ENCODE measurements around the gene TBL1X. TPM values are rescaled to one million over a fixed set of nuclear protein-coding genes. Genes with fewer than 3 reads are reported as not detected.

The TBL1X gene
- total and polyA plus RNA-seq, 2 donors (not counting 1 experiment from before 2014, with no cell fraction given), result 8.8 to 65.1 TPM

DNA sequence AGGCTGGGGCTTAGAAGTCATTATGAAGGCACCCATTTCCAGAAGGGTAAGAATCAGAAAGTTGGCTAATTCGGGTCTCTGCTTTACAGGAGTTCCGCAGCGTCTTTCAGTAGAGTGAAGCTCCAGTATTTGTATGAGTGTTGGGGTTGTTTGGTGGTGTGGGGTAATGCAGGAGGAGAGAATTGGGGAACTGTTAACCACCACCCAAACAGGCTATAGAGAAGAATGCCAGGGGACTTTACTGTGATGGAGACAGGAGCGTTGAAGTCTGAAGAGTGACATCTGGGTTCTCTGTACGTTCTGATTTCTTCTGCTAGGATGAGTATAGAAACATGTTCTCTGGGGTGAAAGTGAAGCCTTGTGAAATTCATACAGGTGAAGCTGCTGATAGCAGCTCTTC lies 96.3 kb downstream of the TBL1X start:
- peaks cover 33% of the 10 kb centered on the region for H3K4me1 Mint-ChIP-seq
- CTCF ChIA-PET, result no interaction called here
- H3K36me3 ChIP-seq (replicated peaks in 1 of 2; ENCODE audit: control extremely low read depth in 1 of 2, control insufficient read depth in 1 of 2, extremely low read depth in 1 of 2, insufficient read depth in 2 of 2, low read length in 1 of 2), result no peaks in the 10 kb centered on the region

DNA sequence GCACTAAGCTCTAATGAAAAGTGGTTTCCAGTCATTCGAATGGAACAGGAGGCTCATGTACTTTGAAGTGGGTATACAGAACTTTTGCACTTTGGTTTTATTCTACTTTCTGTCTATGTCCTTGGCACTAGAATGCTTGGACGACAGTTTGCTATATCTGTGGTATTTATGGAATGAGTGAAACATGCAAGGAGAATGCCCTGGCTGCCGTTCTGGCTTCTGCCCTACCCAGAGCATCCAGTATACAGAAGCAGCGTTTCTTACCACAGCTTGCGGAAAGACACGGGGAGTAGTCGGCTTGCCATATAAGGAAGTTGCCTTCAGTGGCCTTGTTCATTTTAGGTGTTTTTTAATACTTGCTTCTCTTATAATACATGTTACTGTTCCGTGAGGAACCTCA lies 98.0 kb downstream of the TBL1X start:
- DNase-seq (no peak), ATAC-seq (ENCODE audit: low read depth) (no peak)
- TF ChIP-seq, protein P1, sequence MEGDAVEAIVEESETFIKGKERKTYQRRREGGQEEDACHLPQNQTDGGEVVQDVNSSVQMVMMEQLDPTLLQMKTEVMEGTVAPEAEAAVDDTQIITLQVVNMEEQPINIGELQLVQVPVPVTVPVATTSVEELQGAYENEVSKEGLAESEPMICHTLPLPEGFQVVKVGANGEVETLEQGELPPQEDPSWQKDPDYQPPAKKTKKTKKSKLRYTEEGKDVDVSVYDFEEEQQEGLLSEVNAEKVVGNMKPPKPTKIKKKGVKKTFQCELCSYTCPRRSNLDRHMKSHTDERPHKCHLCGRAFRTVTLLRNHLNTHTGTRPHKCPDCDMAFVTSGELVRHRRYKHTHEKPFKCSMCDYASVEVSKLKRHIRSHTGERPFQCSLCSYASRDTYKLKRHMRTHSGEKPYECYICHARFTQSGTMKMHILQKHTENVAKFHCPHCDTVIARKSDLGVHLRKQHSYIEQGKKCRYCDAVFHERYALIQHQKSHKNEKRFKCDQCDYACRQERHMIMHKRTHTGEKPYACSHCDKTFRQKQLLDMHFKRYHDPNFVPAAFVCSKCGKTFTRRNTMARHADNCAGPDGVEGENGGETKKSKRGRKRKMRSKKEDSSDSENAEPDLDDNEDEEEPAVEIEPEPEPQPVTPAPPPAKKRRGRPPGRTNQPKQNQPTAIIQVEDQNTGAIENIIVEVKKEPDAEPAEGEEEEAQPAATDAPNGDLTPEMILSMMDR (IDR thresholded peaks at IDR 0.05), result no peak
- no peak for TF ChIP-seq EZH2 (IDR thresholded peaks at IDR 0.05; ENCODE audit: borderline replicate concordance, insufficient read depth, low read depth, low read length, poor library complexity, severe bottlenecking)
- no peaks in the 10 kb centered on the region for H3K36me3 ChIP-seq (replicated peaks in 1 of 2; ENCODE audit: control extremely low read depth in 1 of 2, control insufficient read depth in 1 of 2, extremely low read depth in 1 of 2, insufficient read depth in 2 of 2, low read length in 1 of 2)
- no CpG with 5 or more reads among the region's 8 CpGs for WGBS (ENCODE audit: insufficient coverage)
- no peaks in the 10 kb centered on the region for H3K9me3 ChIP-seq (ENCODE audit: control extremely low read depth in 1 of 3, control insufficient read depth in 2 of 3, insufficient read depth in 1 of 3, low read length in 2 of 3)
- no peaks in the 10 kb centered on the region for H3K27me3 ChIP-seq (replicated peaks in 1 of 4; ENCODE audit: control extremely low read depth in 1 of 4, control insufficient read depth in 3 of 4, insufficient read depth in 4 of 4, low read length in 3 of 4)
- H3K9me3 Mint-ChIP-seq (ENCODE audit: insufficient read depth), result no peaks in the 10 kb centered on the region
- H3K27ac Mint-ChIP-seq, result no peak overlapping the region
- peaks cover 6% of the 10 kb centered on the region for H4K20me1 ChIP-seq (ENCODE audit: control insufficient read depth, insufficient read depth, low read length, poor library complexity, severe bottlenecking)
- POLR2A ChIA-PET, result no interaction called here
- no peak overlapping the region for H3K4me3 ChIP-seq (ENCODE audit: control extremely low read depth in 1 of 5, extremely low read depth in 1 of 5, insufficient read depth in 1 of 5, low read depth in 2 of 5, low read length in 4 of 5)
- H3K4me2 ChIP-seq (replicated peaks; ENCODE audit: low read depth, low read length, poor library complexity, severe bottlenecking), result no peak overlapping the region
- peaks cover 24% of the 10 kb centered on the region for H3K4me1 Mint-ChIP-seq
- no peaks in the 10 kb centered on the region for H3K27me3 Mint-ChIP-seq
- no peak overlapping the region for H2AFZ ChIP-seq (ENCODE audit: insufficient read depth, low read depth, low read length, poor library complexity, severe bottlenecking)
- H3K79me2 ChIP-seq (ENCODE audit: control insufficient read depth, insufficient read depth, low read length), result peaks cover 37% of the 10 kb centered on the region
- no peak overlapping the region for H3K4me3 Mint-ChIP-seq
- CTCF ChIA-PET, result no interaction called here
- peaks cover 15 to 26% of the 10 kb centered on the region in 2 donors for H3K4me1 ChIP-seq (ENCODE audit: control insufficient read depth in 2 of 2, insufficient read depth in 2 of 2, low read length in 2 of 2)
- no peak overlapping the region for H3K27ac ChIP-seq (ENCODE audit: low read length in 2 of 2)
- intact Hi-C loops (cut with micrococcal nuclease), result no loop called here
- no peak overlapping the region for H3K9ac ChIP-seq (ENCODE audit: low read length)

More for the DNA sequence above, 96.3 kb downstream of the TBL1X start:
- 100% methylated on average over 2 of the region's 5 CpGs for WGBS (ENCODE audit: insufficient coverage)
- Histone ChIP-seq H3K4me1 (ENCODE audit: control insufficient read depth in 2 of 2, insufficient read depth in 2 of 2, low read length in 2 of 2) (peaks cover 7 to 12% of the 10 kb centered on the region in 2 donors), H3K79me2 (ENCODE audit: control insufficient read depth, insufficient read depth, low read length) (peaks cover 39% of the 10 kb centered on the region), H3K9ac (ENCODE audit: low read length) (no peak overlapping the region), H3K4me2 (replicated peaks; ENCODE audit: low read depth, low read length, poor library complexity, severe bottlenecking) (no peak overlapping the region), H3K27ac (ENCODE audit: low read length in 2 of 2) (no peak overlapping the region), H3K27me3 (replicated peaks in 1 of 4; ENCODE audit: control extremely low read depth in 1 of 4, control insufficient read depth in 3 of 4, insufficient read depth in 4 of 4, low read length in 3 of 4) (no peaks in the 10 kb centered on the region), H3K4me3 (ENCODE audit: control extremely low read depth in 1 of 5, extremely low read depth in 1 of 5, insufficient read depth in 1 of 5, low read depth in 2 of 5, low read length in 4 of 5) (no peak overlapping the region), H4K20me1 (ENCODE audit: control insufficient read depth, insufficient read depth, low read length, poor library complexity, severe bottlenecking) (peaks cover 15% of the 10 kb centered on the region), H3K9me3 (ENCODE audit: control extremely low read depth in 1 of 3, control insufficient read depth in 2 of 3, insufficient read depth in 1 of 3, low read length in 2 of 3) (no peaks in the 10 kb centered on the region), H2AFZ (ENCODE audit: insufficient read depth, low read depth, low read length, poor library complexity, severe bottlenecking) (no peak overlapping the region)
- TF ChIP-seq, protein P1 (IDR thresholded peaks at IDR 0.05), result no peak
- TF ChIP-seq EZH2 (IDR thresholded peaks at IDR 0.05; ENCODE audit: borderline replicate concordance, insufficient read depth, low read depth, low read length, poor library complexity, severe bottlenecking), result no peak
- POLR2A ChIA-PET, result no interaction called here
- no peak overlapping the region for H3K27ac Mint-ChIP-seq
- H3K9me3 Mint-ChIP-seq (ENCODE audit: insufficient read depth), result no peaks in the 10 kb centered on the region
- H3K4me3 Mint-ChIP-seq, result no peak overlapping the region
- DNase-seq, result no peak
- no peak for ATAC-seq (ENCODE audit: low read depth)
- intact Hi-C loops (cut with micrococcal nuclease), result no loop called here
- H3K27me3 Mint-ChIP-seq, result no peaks in the 10 kb centered on the region

Measured in B cell (primary cell).